Endothelial cell of umbilical vein (primary cell): ENCODE data around the gene M6PR. TPM values are rescaled to one million over a fixed set of nuclear protein-coding genes. Genes with fewer than 3 reads are reported as not detected.

Experiments
- BruUV-seq: library from RNA; stranded (reverse); fragments of 400-500 nt; replicated peaks from 2 replicates; lab custom pipeline; 2021; lab: Mats Ljungman, UMichigan
- CTCF ChIA-PET: fragments of 300-600, 350-600 bp; sonication (Branson Sonifier 250); formaldehyde crosslinking; loops from one replicate; lab custom pipeline; 2021; ENCODE audit warnings: antibody characterized with exemption, inconsistent platforms; lab: Charles Lee
- POLR2A ChIA-PET: fragments of 300-600, 350-600 bp; sonication (Branson Sonifier 250); formaldehyde crosslinking; loops from one replicate; lab custom pipeline; 2021; ENCODE audit warnings: antibody characterized with exemption, inconsistent platforms; lab: Charles Lee
- DNase-seq: peaks from one replicate; pipeline ENCODE4 v3.0.0-alpha.2; 2011; ENCODE audit warnings: low read depth, low spot score
- FAIRE-seq: peaks from 2 replicates; lab custom pipeline; 2011; peaks lifted over from hg19 to GRCh38; lab: Jason Lieb, UNC
- H2AFZ ChIP-seq: 2 replicates; pipeline ENCODE4 v1.6.0; 2012; ENCODE audit warnings: low read depth, low read length, control low read depth, inconsistent platforms
- H3K27ac ChIP-seq: 2 replicates; pipeline ENCODE4 v1.5.1; 2011; ENCODE audit warnings: low read depth, mild to moderate bottlenecking, control low read depth, low read length, moderate library complexity; ENCODE audit not compliant: insufficient read depth
- H3K27me3 ChIP-seq, 2 experiments: 2 replicates each; pipeline versions ENCODE4 v1.6.0 to v1.6.1; 2011; ENCODE audit warnings: low read length in 2 of 2, mixed read lengths in 1 of 2; ENCODE audit not compliant: control insufficient read depth in 2 of 2, insufficient read depth in 2 of 2
- H3K36me3 ChIP-seq, 2 experiments: 2 replicates in 1 of 2; 3 replicates in 1 of 2; pipeline ENCODE4 v1.5.1; 2011; ENCODE audit warnings: low read length in 2 of 2, mild to moderate bottlenecking in 1 of 2, moderate library complexity in 1 of 2; ENCODE audit not compliant: control insufficient read depth in 2 of 2, insufficient read depth in 2 of 2; ENCODE audit errors: extremely low read depth in 1 of 2
- H3K4me1 ChIP-seq: 3 replicates; pipeline ENCODE4 v1.5.1; 2011; ENCODE audit warnings: mild to moderate bottlenecking, low read length; ENCODE audit not compliant: control insufficient read depth, insufficient read depth; ENCODE audit errors: extremely low read depth
- H3K4me2 ChIP-seq: 2 replicates; pipeline ENCODE4 v1.6.1; 2011; ENCODE audit warnings: low read length, control low read depth, mixed read lengths; ENCODE audit not compliant: insufficient read depth
- H3K4me3 ChIP-seq, 3 experiments: fragments of 200-600 bp in 1 of 3; sonication (generic), shearing (Covaris generic) in 1 of 3; replicated peaks in 1 of 3; 2 replicates each; pipeline ENCODE4 v1.5.1; 2011 to 2016; ENCODE audit warnings: control low read depth in 3 of 3, low read length in 3 of 3, mild to moderate bottlenecking in 2 of 3, inconsistent platforms in 1 of 3, low read depth in 1 of 3, moderate library complexity in 1 of 3; ENCODE audit not compliant: insufficient read depth in 1 of 3
- H3K79me2 ChIP-seq: 2 replicates; pipeline ENCODE4 v1.6.0; 2012; ENCODE audit warnings: low read length, inconsistent platforms; ENCODE audit not compliant: control insufficient read depth, insufficient read depth
- H3K9ac ChIP-seq: replicated peaks from 2 replicates; pipeline ENCODE3; 2011; ENCODE audit warnings: low read length, control low read depth; ENCODE audit not compliant: insufficient read depth; ENCODE audit errors: extremely low read depth
- H3K9me1 ChIP-seq: replicated peaks from 3 replicates; pipeline ENCODE4 v1.6.0; 2011; ENCODE audit warnings: mild to moderate bottlenecking, low read length; ENCODE audit not compliant: control insufficient read depth, insufficient read depth; ENCODE audit errors: extremely low read depth
- H3K9me3 ChIP-seq: replicated peaks from 2 replicates; pipeline ENCODE4 v1.5.1; 2012; ENCODE audit warnings: low read length, inconsistent platforms; ENCODE audit not compliant: control insufficient read depth, insufficient read depth
- H4K20me1 ChIP-seq: replicated peaks from 2 replicates; pipeline ENCODE3; 2011; ENCODE audit warnings: mild to moderate bottlenecking, low read length; ENCODE audit not compliant: control insufficient read depth, insufficient read depth; ENCODE audit errors: extremely low read depth
- CTCF ChIP-seq, 2 donors: IDR thresholded peaks; 1 replicate in 1 of 2; 2 replicates in 1 of 2; pipeline ENCODE4 v1.5.1; 2011; ENCODE audit warnings: low read length in 2 of 2, mild to moderate bottlenecking in 2 of 2, moderate library complexity in 2 of 2, control low read depth in 1 of 2, inconsistent platforms in 1 of 2, low read depth in 1 of 2; ENCODE audit not compliant: insufficient read depth in 1 of 2; ENCODE audit errors: extremely low read depth in 1 of 2
- EZH2 ChIP-seq: IDR thresholded peaks from 2 replicates; pipeline ENCODE4 v1.6.1; 2012; ENCODE audit warnings: borderline replicate concordance, low read depth, mild to moderate bottlenecking, moderate library complexity, low read length, inconsistent platforms; ENCODE audit not compliant: severe bottlenecking
- FOS ChIP-seq: IDR thresholded peaks from 2 replicates; pipeline ENCODE4 v1.6.1; 2011; ENCODE audit warnings: mild to moderate bottlenecking, low read length, moderate library complexity, borderline replicate concordance; ENCODE audit not compliant: insufficient read depth
- GATA2 ChIP-seq: IDR thresholded peaks from 2 replicates; pipeline ENCODE4 v1.7.0; 2011; ENCODE audit warnings: low read depth, mild to moderate bottlenecking, moderate library complexity, mixed read lengths, low read length; ENCODE audit not compliant: insufficient read length, insufficient read depth
- JUN ChIP-seq: IDR thresholded peaks from 2 replicates; pipeline ENCODE4 v1.6.1; 2011; ENCODE audit warnings: borderline replicate concordance, low read depth; ENCODE audit not compliant: insufficient read length, insufficient read depth
- MYC ChIP-seq: IDR thresholded peaks from one replicate; pipeline ENCODE4 v1.6.1; 2011; ENCODE audit warnings: mild to moderate bottlenecking, low read depth, low read length
- POLR2A ChIP-seq: IDR thresholded peaks from 2 replicates; pipeline ENCODE4 v1.6.1; 2012; ENCODE audit warnings: low read depth, mild to moderate bottlenecking, control low read depth, low read length
- POLR2AphosphoS5 ChIP-seq: IDR thresholded peaks from 2 replicates; pipeline ENCODE4 v1.6.1; 2012; ENCODE audit warnings: low read depth, mild to moderate bottlenecking, control low read depth, low read length, moderate library complexity; ENCODE audit not compliant: insufficient read depth
- dilution Hi-C: fragments of 300-500 bp; cut with MboI; formaldehyde crosslinking; loops from one replicate; pipeline ENCODE4 v1.15.0; 2019; ENCODE audit warnings: low sequenced_read_pairs; ENCODE audit not compliant: extremely low pct_ligation_motif_present
- intact Hi-C: fragments of 100-400 bp; cut with micrococcal nuclease; formaldehyde crosslinking; loops from one replicate; pipeline ENCODE4 v1.10.0; 2022
- polyA plus RNA-seq, 4 experiments: library from polyadenylated mRNA; depleted of rRNA in 3 of 4; stranded (reverse) in 3 of 4; unstranded in 1 of 4; fragments of >200 nt; gene quantifications; 2 replicates each; pipeline versions ENCODE4 v1.2.1 to v1.2.3, GENCODE V29; 2011 to 2012; ENCODE audit warnings: missing spikeins in 1 of 4
- total RNA-seq: library from RNA; stranded (reverse); gene quantifications from 2 replicates; pipeline ENCODE4 v1.2.3, GENCODE V29; 2021
- TF ChIP-seq, protein P1 (sequence below): IDR thresholded peaks from 2 replicates; pipeline ENCODE4 v1.6.1; 2011; ENCODE audit not compliant: insufficient read depth, insufficient read length

M6PR gene
- total and polyA plus RNA-seq, 2 donors (not counting 3 experiments of a cell fraction or from before 2014, with no cell fraction given), result 124 to 142 TPM

GRCh38 chr12:8907513-8907912, 41.9 kb downstream of the M6PR start:
- Histone ChIP-seq H2AFZ (no peak overlapping the region), H3K9ac (no peak overlapping the region), H3K36me3 (no peaks in the 10 kb centered on the region), H3K4me3 (no peak overlapping the region), H3K9me3 (no peaks in the 10 kb centered on the region), H4K20me1 (no peaks in the 10 kb centered on the region), H3K9me1 (no peaks in the 10 kb centered on the region), H3K4me1 (no peaks in the 10 kb centered on the region), H3K4me2 (no peak overlapping the region), H3K79me2 (no peaks in the 10 kb centered on the region), H3K27ac (no peak overlapping the region), H3K27me3 (no peaks in the 10 kb centered on the region)
- ChIA-PET CTCF (interaction anchor here (1.2 to 1.3 kb wide), 3 partner anchors 10 to 250 kb away, joined by 3 to 6 read pairs (median 3); no protein-coding TSS in a partner anchor), POLR2A (no interaction called here)
- dilution Hi-C loops (no loop called here), intact Hi-C loops (no loop called here)
- no peak for FAIRE-seq
- DNase-seq, result no peak
- no TSS peak for BruUV-seq
- TF ChIP-seq JUN, result no peak
- TF ChIP-seq POLR2AphosphoS5, result no peak
- TF ChIP-seq GATA2, result no peak
- TF ChIP-seq, protein P1, sequence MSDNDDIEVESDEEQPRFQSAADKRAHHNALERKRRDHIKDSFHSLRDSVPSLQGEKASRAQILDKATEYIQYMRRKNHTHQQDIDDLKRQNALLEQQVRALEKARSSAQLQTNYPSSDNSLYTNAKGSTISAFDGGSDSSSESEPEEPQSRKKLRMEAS, result no peak
- no peak for TF ChIP-seq EZH2
- no peak for TF ChIP-seq FOS
- no peak for TF ChIP-seq POLR2A
- no peak for TF ChIP-seq CTCF (IDR thresholded peaks at IDR 0.05; ENCODE audit: extremely low read depth in 1 of 2, insufficient read depth in 1 of 2, low read depth in 1 of 2, low read length in 2 of 2)
- TF ChIP-seq MYC, result no peak
